H1 (cell line): Measurements from ENCODE around the gene GTF2F2. TPM values are rescaled to one million over a fixed set of nuclear protein-coding genes. Genes with fewer than 3 reads are reported as not detected.

Experiments used
- CTCF ChIA-PET: fragments of 300-600 bp; sonication (Branson Sonifier 250); formaldehyde crosslinking; loops from one replicate; lab custom pipeline; 2021; ENCODE audit not compliant: partially characterized antibody; lab: Charles Lee
- POLR2A ChIA-PET: fragments of 300-600 bp; sonication (Branson Sonifier 250); formaldehyde crosslinking; loops from one replicate; lab custom pipeline; 2021; ENCODE audit warnings: inconsistent platforms; ENCODE audit not compliant: partially characterized antibody; lab: Charles Lee
- DNase-seq, 2 experiments: peaks; one replicate each; pipeline versions ENCODE4 v3.0.0 to v3.0.0-alpha.2; 2010 to 2022; ENCODE audit warnings: low spot score in 2 of 2, low read depth in 1 of 2, mixed read lengths in 1 of 2
- FAIRE-seq: peaks from 2 replicates; lab custom pipeline; 2011; peaks lifted over from hg19 to GRCh38; lab: Jason Lieb, UNC
- H2AFZ ChIP-seq: 2 replicates; pipeline ENCODE4 v1.8.1; 2012; ENCODE audit warnings: low read length, inconsistent platforms
- H2AK5ac ChIP-seq: 2 replicates; pipeline ENCODE4 v1.6.1; 2013; ENCODE audit warnings: low read depth, low read length
- H2BK120ac ChIP-seq: replicated peaks from 2 replicates; pipeline ENCODE3; 2013; ENCODE audit warnings: low read depth, low read length, inconsistent platforms
- H2BK12ac ChIP-seq: 2 replicates; pipeline ENCODE4 v1.6.1; 2013; ENCODE audit warnings: low read depth, low read length
- H2BK15ac ChIP-seq: 2 replicates; pipeline ENCODE4 v1.6.1; 2013; ENCODE audit warnings: low read length
- H2BK20ac ChIP-seq: 2 replicates; pipeline ENCODE4 v1.6.1; 2013; ENCODE audit warnings: low read length
- H2BK5ac ChIP-seq: 2 replicates; pipeline ENCODE4 v1.6.1; 2013; ENCODE audit warnings: low read depth, low read length
- H3K14ac ChIP-seq: 2 replicates; pipeline ENCODE4 v1.6.1; 2013; ENCODE audit warnings: inconsistent platforms; ENCODE audit not compliant: insufficient read length
- H3K18ac ChIP-seq: 2 replicates; pipeline ENCODE4 v1.6.1; 2013; ENCODE audit warnings: low read length; ENCODE audit errors: extremely low read depth
- H3K23ac ChIP-seq: 2 replicates; pipeline ENCODE4 v1.6.1; 2013; ENCODE audit warnings: inconsistent platforms; ENCODE audit not compliant: insufficient read length
- H3K23me2 ChIP-seq: 2 replicates; pipeline ENCODE4 v1.6.1; 2013; ENCODE audit warnings: low read depth, low read length
- H3K27ac ChIP-seq: 2 replicates; pipeline ENCODE4 v1.6.1; 2011; ENCODE audit warnings: low read depth, low read length, inconsistent platforms
- H3K27me3 ChIP-seq, 4 experiments: replicated peaks in 1 of 4; 1 replicate in 1 of 4; 2 replicates in 3 of 4; pipeline versions ENCODE4 v1.6.1 to v1.8.1; 2011 to 2013; ENCODE audit warnings: low read length in 3 of 4, mild to moderate bottlenecking in 3 of 4, inconsistent platforms in 2 of 4, mixed read lengths in 2 of 4, moderate library complexity in 1 of 4; ENCODE audit not compliant: control insufficient read depth in 3 of 4, insufficient read depth in 3 of 4; ENCODE audit errors: extremely low read depth in 1 of 4
- H3K36me3 ChIP-seq, 4 experiments: 2 replicates each; pipeline versions ENCODE4 v1.6.1 to v1.8.1; 2011 to 2013; ENCODE audit warnings: mild to moderate bottlenecking in 4 of 4, low read length in 3 of 4, moderate library complexity in 2 of 4, control low read depth in 1 of 4, inconsistent platforms in 1 of 4; ENCODE audit not compliant: insufficient read depth in 4 of 4, control insufficient read depth in 2 of 4
- H3K4ac ChIP-seq: replicated peaks from 2 replicates; pipeline ENCODE3; 2013; ENCODE audit warnings: low read length, low read depth, mixed read lengths, inconsistent platforms; ENCODE audit not compliant: insufficient read length
- H3K4me1 ChIP-seq, 4 experiments: replicated peaks in 1 of 4; 1 replicate in 1 of 4; 2 replicates in 3 of 4; pipeline versions ENCODE4 v1.6.1 to v1.8.1; 2011 to 2013; ENCODE audit warnings: low read length in 3 of 4, inconsistent platforms in 2 of 4, mixed read lengths in 1 of 4; ENCODE audit not compliant: insufficient read depth in 4 of 4, control insufficient read depth in 3 of 4
- H3K4me2 ChIP-seq, 2 experiments: 2 replicates each; pipeline versions ENCODE4 v1.6.1 to v1.8.1; 2011 to 2013; ENCODE audit warnings: low read depth in 2 of 2, low read length in 2 of 2, control low read depth in 1 of 2, inconsistent platforms in 1 of 2, mild to moderate bottlenecking in 1 of 2; ENCODE audit not compliant: insufficient read depth in 1 of 2
- H3K4me3 ChIP-seq, 4 experiments: fragments of 200-600, 300-600 bp in 1 of 4; sonication (generic), shearing (Covaris generic), sonication (Bioruptor Twin) in 1 of 4; 2 replicates each; pipeline versions ENCODE4 v1.5.1 to v1.8.1; 2011 to 2016; ENCODE audit warnings: low read length in 4 of 4, low read depth in 3 of 4, control low read depth in 2 of 4, inconsistent platforms in 2 of 4, mild to moderate bottlenecking in 2 of 4, mixed read lengths in 1 of 4, moderate library complexity in 1 of 4; ENCODE audit not compliant: insufficient read depth in 2 of 4; ENCODE audit errors: extremely low read depth in 1 of 4
- H3K56ac ChIP-seq: replicated peaks from 2 replicates; pipeline ENCODE3; 2013; ENCODE audit warnings: low read depth, mild to moderate bottlenecking, mixed read lengths, low read length, inconsistent platforms; ENCODE audit not compliant: insufficient read length
- H3K79me1 ChIP-seq: 2 replicates; pipeline ENCODE4 v1.6.1; 2013; ENCODE audit warnings: low read depth, low read length, control low read depth
- H3K79me2 ChIP-seq, 2 experiments: 2 replicates each; pipeline versions ENCODE4 v1.6.1 to v1.8.1; 2012 to 2013; ENCODE audit warnings: low read length in 2 of 2, mild to moderate bottlenecking in 2 of 2, inconsistent platforms in 1 of 2; ENCODE audit not compliant: insufficient read depth in 2 of 2, control insufficient read depth in 1 of 2
- H3K9ac ChIP-seq, 4 experiments: replicated peaks in 1 of 4; 1 replicate in 1 of 4; 2 replicates in 3 of 4; pipeline versions ENCODE4 v1.6.1 to v1.8.1; 2011 to 2013; ENCODE audit warnings: low read depth in 3 of 4, low read length in 3 of 4, control low read depth in 2 of 4, mild to moderate bottlenecking in 2 of 4, moderate library complexity in 2 of 4, inconsistent platforms in 1 of 4; ENCODE audit errors: extremely low read depth in 1 of 4
- H3K9me3 ChIP-seq, 2 experiments: 2 replicates each; pipeline versions ENCODE4 v1.6.1 to v1.8.1; 2012 to 2013; ENCODE audit warnings: mild to moderate bottlenecking in 2 of 2, moderate library complexity in 2 of 2, control low read depth in 1 of 2, inconsistent platforms in 1 of 2, low read depth in 1 of 2, low read length in 1 of 2, mixed read lengths in 1 of 2; ENCODE audit not compliant: insufficient read depth in 2 of 2
- H4K20me1 ChIP-seq, 2 experiments: replicated peaks in 1 of 2; 2 replicates each; pipeline versions ENCODE3 to v1.8.1; 2011 to 2013; ENCODE audit warnings: inconsistent platforms in 2 of 2, low read length in 2 of 2, mild to moderate bottlenecking in 1 of 2; ENCODE audit not compliant: insufficient read depth in 2 of 2, control insufficient read depth in 1 of 2
- H4K5ac ChIP-seq: 2 replicates; pipeline ENCODE4 v1.6.1; 2013; ENCODE audit warnings: low read length, low read depth, mixed read lengths, inconsistent platforms; ENCODE audit not compliant: insufficient read length
- H4K8ac ChIP-seq: 2 replicates; pipeline ENCODE4 v1.8.0; 2013; ENCODE audit warnings: mild to moderate bottlenecking, moderate library complexity, low read length, inconsistent platforms; ENCODE audit not compliant: insufficient read depth; ENCODE audit errors: extremely low read depth
- H4K91ac ChIP-seq: replicated peaks from 2 replicates; pipeline ENCODE3; 2013; ENCODE audit warnings: low read length, mixed read lengths, inconsistent platforms; ENCODE audit not compliant: insufficient read length
- EZH2 ChIP-seq: fragments of 200-600 bp; sonication (generic); IDR thresholded peaks from 2 replicates; pipeline ENCODE4 v1.7.1; 2012; ENCODE audit warnings: low read depth, mild to moderate bottlenecking, moderate library complexity, low read length, inconsistent platforms; ENCODE audit not compliant: severe bottlenecking
- WGBS, 2 experiments: shearing (Covaris generic) in 1 of 2; methylation state at CpG; one replicate each; pipeline versions ENCODE4 v1.1.6 to v1.1.7; 2013 to 2015; ENCODE audit warnings: low lambda C conversion rate in 2 of 2, mixed read lengths in 2 of 2, inconsistent platforms in 1 of 2, low coverage in 1 of 2, missing lambda C conversion rate in 1 of 2; ENCODE audit not compliant: insufficient replicate concordance in 2 of 2, insufficient coverage in 1 of 2, insufficient read length in 1 of 2; ENCODE audit errors: extremely low coverage in 1 of 2, missing lambda C conversion rate in 1 of 2; 5-methylcytosine and 5-hydroxymethylcytosine counted together
- polyA plus RNA-seq, 7 experiments: library from polyadenylated mRNA; depleted of rRNA in 3 of 7; stranded (reverse) in 5 of 7; unstranded in 2 of 7; fragments of >200 nt in 5 of 7; fragments of 200-250 nt in 2 of 7; gene quantifications; 1 replicate in 5 of 7; 2 replicates in 1 of 7; 4 replicates in 1 of 7; pipeline versions ENCODE4 v1.2.1 to v1.2.3, GENCODE V29; 2011 to 2013; ENCODE audit warnings: missing spikeins in 2 of 7, mixed read lengths in 2 of 7
- total RNA-seq: library from RNA; stranded (reverse); fragmentation: NEBNext Ultra II Directional; extraction: Animal tissue kit (Norgen Biotek cat#: 25700); gene quantifications from 2 replicates; pipeline ENCODE4 v1.2.1, GENCODE V29; 2021

The GTF2F2 gene
- total and polyA plus RNA-seq, 2 of the 8 experiments (the other 6 are each of a cell fraction or from before 2014, with no cell fraction given), result 10.8 to 31.1 TPM

GRCh38 chr13:45242070-45242469, 121.8 kb downstream of the GTF2F2 start:
- Histone ChIP-seq H3K4me1 (peaks cover 0 to 5% (median 0%) of the 10 kb centered on the region in 4 experiments; a peak in 1 of 7 replicates), H3K79me2 (no peaks in the 10 kb centered on the region), H3K27me3 (no peaks in the 10 kb centered on the region), H4K91ac (no peak overlapping the region), H2BK20ac (no peak overlapping the region), H3K14ac (no peak overlapping the region), H3K18ac (no peak overlapping the region), H2BK15ac (no peak overlapping the region), H2BK5ac (no peak overlapping the region), H3K79me1 (no peaks in the 10 kb centered on the region), H3K23me2 (no peaks in the 10 kb centered on the region), H3K4ac (no peak overlapping the region), H3K4me3 (no peak overlapping the region), H3K9me3 (no peaks in the 10 kb centered on the region), H4K20me1 (no peaks in the 10 kb centered on the region), H2BK12ac (no peak overlapping the region), H2AK5ac (no peak overlapping the region), H2AFZ (no peak overlapping the region), H3K4me2 (no peak overlapping the region), H3K36me3 (no peaks in the 10 kb centered on the region), H2BK120ac (no peak overlapping the region), H3K9ac (no peak overlapping the region; a peak in 1 of 7 replicates), H3K56ac (no peak overlapping the region), H4K8ac (no peak overlapping the region), H3K23ac (no peak overlapping the region), H4K5ac (no peak overlapping the region), H3K27ac (no peak overlapping the region)
- 85% methylated on average over 3 of the region's 3 CpGs; no CpG with 5 or more reads in 1 of the 2 experiments for WGBS, 2 experiments
- CTCF ChIA-PET, result interaction anchor here (0.6 to 2.2 kb wide), 5 partner anchors 10 to 111 kb away, joined by 3 to 7 read pairs (median 3); no protein-coding TSS in a partner anchor
- FAIRE-seq (no peak), DNase-seq (no peak)
- POLR2A ChIA-PET, result no interaction called here
- no peak for TF ChIP-seq EZH2
